ENCODE results near the gene INO80E. TPM values are rescaled to one million over a fixed set of nuclear protein-coding genes. Genes with fewer than 3 reads are reported as not detected.

INO80E gene
- total and polyA plus RNA-seq, 2 of the 8 experiments (the other 6 are each of a cell fraction or from before 2014, with no cell fraction given) = 43.0 to 91.2 TPM

DNA sequence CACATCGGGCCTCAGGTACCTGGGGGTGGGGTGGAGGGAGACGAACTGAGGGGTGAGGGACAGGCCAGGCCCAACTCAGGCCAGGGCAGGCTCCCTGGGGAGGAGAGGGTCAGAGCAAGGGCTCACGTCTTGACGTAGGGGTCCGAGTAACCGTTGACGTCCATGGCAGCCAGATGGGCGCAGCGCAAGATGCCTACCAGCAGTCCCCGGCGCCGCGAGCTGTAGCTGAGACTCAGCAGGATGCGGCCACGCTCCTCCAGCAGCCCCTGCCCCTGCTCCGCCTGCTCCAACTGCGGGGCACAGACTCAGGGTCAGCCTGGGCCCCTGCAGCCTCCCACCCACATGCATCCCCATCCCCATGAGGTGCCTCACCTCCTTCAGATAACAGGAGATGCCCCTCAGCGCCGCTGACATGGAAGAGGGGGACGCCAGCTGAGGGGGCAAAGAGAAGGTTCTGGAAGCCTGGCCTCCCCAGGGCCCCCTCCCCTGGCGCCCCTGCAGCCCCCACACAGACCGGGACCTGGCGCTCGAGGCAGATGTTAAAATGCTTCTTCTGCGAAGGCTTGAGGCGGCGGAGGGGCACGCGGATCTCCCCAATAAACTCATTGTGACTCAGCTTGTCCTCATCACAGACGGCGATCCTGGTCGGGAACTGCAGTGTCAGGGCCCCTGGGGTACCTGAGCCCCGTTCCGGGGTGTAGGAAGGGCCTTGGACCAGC is 10.8 kb downstream of the INO80E start:
- Histone ChIP-seq H4K8ac (ENCODE audit: extremely low read depth, insufficient read depth, low read length) (peak overlapping the region; percentile 74), H3K4me2 (ENCODE audit: insufficient read depth in 1 of 2, low read depth in 2 of 2, low read length in 2 of 2) (no peak overlapping the region), H3K9me3 (ENCODE audit: insufficient read depth in 2 of 2, low read depth in 1 of 2, low read length in 1 of 2) (no peaks in the 10 kb centered on the region), H2AFZ (ENCODE audit: low read length) (no peak overlapping the region), H3K18ac (ENCODE audit: extremely low read depth, low read length) (no peak overlapping the region), H2BK5ac (ENCODE audit: low read depth, low read length) (no peak overlapping the region), H2AK5ac (ENCODE audit: low read depth, low read length) (no peak overlapping the region), H3K14ac (ENCODE audit: insufficient read length) (no peak overlapping the region), H2BK20ac (ENCODE audit: low read length) (no peak overlapping the region), H4K91ac (replicated peaks; ENCODE audit: insufficient read length, low read length) (no peak overlapping the region), H4K5ac (ENCODE audit: insufficient read length, low read depth, low read length) (no peak overlapping the region), H3K27ac (ENCODE audit: low read depth, low read length) (no peak overlapping the region), H2BK120ac (replicated peaks; ENCODE audit: low read depth, low read length) (no peak overlapping the region), H2BK15ac (ENCODE audit: low read length) (no peak overlapping the region), H3K36me3 (ENCODE audit: control insufficient read depth in 2 of 4, insufficient read depth in 4 of 4, low read length in 3 of 4) (peaks cover 0 to 10% (median 5%) of the 10 kb centered on the region in 4 experiments; a peak in 5 of 8 replicates), H3K4me3 (ENCODE audit: extremely low read depth in 1 of 4, insufficient read depth in 2 of 4, low read depth in 3 of 4, low read length in 4 of 4) (no peak overlapping the region), H3K79me2 (ENCODE audit: control insufficient read depth in 1 of 2, insufficient read depth in 2 of 2, low read length in 2 of 2) (no peaks in the 10 kb centered on the region), H3K4ac (replicated peaks; ENCODE audit: insufficient read length, low read depth, low read length) (no peak overlapping the region), H3K79me1 (ENCODE audit: low read depth, low read length) (no peaks in the 10 kb centered on the region), H3K27me3 (replicated peaks in 1 of 4; ENCODE audit: control insufficient read depth in 3 of 4, extremely low read depth in 1 of 4, insufficient read depth in 3 of 4, low read length in 3 of 4) (peaks cover 0 to 17% (median 10%) of the 10 kb centered on the region in 4 experiments; a peak in 4 of 7 replicates), H3K56ac (replicated peaks; ENCODE audit: insufficient read length, low read depth, low read length) (no peak overlapping the region), H3K23me2 (ENCODE audit: low read depth, low read length) (peaks cover 12% of the 10 kb centered on the region; the same call in 1 of the 2 replicates), H2BK12ac (ENCODE audit: low read depth, low read length) (no peak overlapping the region), H3K23ac (ENCODE audit: insufficient read length) (no peak overlapping the region), H4K20me1 (replicated peaks in 1 of 2; ENCODE audit: control insufficient read depth in 1 of 2, insufficient read depth in 2 of 2, low read length in 2 of 2) (peaks cover 3 to 7% of the 10 kb centered on the region in 2 experiments), H3K9ac (replicated peaks in 1 of 4; ENCODE audit: extremely low read depth in 1 of 4, low read depth in 3 of 4, low read length in 3 of 4) (no peak overlapping the region), H3K4me1 (replicated peaks in 1 of 4; ENCODE audit: control insufficient read depth in 3 of 4, insufficient read depth in 4 of 4, low read length in 3 of 4) (peaks cover 0 to 21% (median 11%) of the 10 kb centered on the region in 4 experiments; a peak in 6 of 7 replicates)
- WGBS, 2 experiments (ENCODE audit: extremely low coverage in 1 of 2, insufficient coverage in 1 of 2, insufficient read length in 1 of 2, insufficient replicate concordance in 2 of 2, low coverage in 1 of 2, low lambda C conversion rate in 2 of 2, missing lambda C conversion rate in 1 of 2) = 98% methylated on average over 27 of the region's 34 CpGs; no CpG with 5 or more reads in 1 of the 2 experiments
- DNase-seq (ENCODE audit: low read depth in 1 of 2, low spot score in 2 of 2) (no peak), FAIRE-seq (no peak)
- CTCF ChIA-PET (ENCODE audit: partially characterized antibody) = interaction anchor here (0.6 to 3.2 kb wide), 9 partner anchors 8 to 306 kb away, joined by 3 to 10 read pairs (median 7); partner anchors contain the start of genes INO80E and TBX6
- POLR2A ChIA-PET (ENCODE audit: partially characterized antibody) = interaction anchor here (0.7 to 4.9 kb wide), 13 partner anchors 8 to 198 kb away, joined by 3 to 34 read pairs (median 4); partner anchors contain the start of genes C16orf92, HIRIP3, INO80E and KCTD13
- no peak for TF ChIP-seq CTBP2 (IDR thresholded peaks at IDR 0.05; ENCODE audit: borderline replicate concordance, insufficient read depth, insufficient read length, low read length)
- TF ChIP-seq CREB1 (IDR thresholded peaks at IDR 0.05) = no peak
- TF ChIP-seq RBBP5 (IDR thresholded peaks at IDR 0.05; ENCODE audit: borderline replicate concordance, low read depth, low read length) = no peak
- TF ChIP-seq CHD1 (IDR thresholded peaks at IDR 0.05; ENCODE audit: low read depth, low read length) = no peak
- TF ChIP-seq, protein P1, sequence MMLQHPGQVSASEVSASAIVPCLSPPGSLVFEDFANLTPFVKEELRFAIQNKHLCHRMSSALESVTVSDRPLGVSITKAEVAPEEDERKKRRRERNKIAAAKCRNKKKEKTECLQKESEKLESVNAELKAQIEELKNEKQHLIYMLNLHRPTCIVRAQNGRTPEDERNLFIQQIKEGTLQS (IDR thresholded peaks at IDR 0.05; ENCODE audit: insufficient read depth, low read depth, low read length) = no peak
- TF ChIP-seq BCL11A (IDR thresholded peaks at IDR 0.05; ENCODE audit: low read depth in 2 of 2, low read length in 2 of 2) = no peak
